GM18511 (cell line): Measurements from ENCODE around the gene MACROH2A1.

Experiments used
- ATAC-seq: cut with Tn5 transposase; IDR thresholded peaks from one replicate; pipeline ENCODE4 v1.9.1; 2021; ENCODE audit warnings: mild to moderate bottlenecking, moderate library complexity; ENCODE audit not compliant: unreplicated experiment

Gene MACROH2A1

GRCh38 chr5:135320718-135321484 lies 78.1 kb downstream of the MACROH2A1 start:
- no peak for ATAC-seq

- ATAC-seq, result no peak
Observed at GRCh38 chr5:135319928-135320606, 79.0 kb downstream of the MACROH2A1 start.

- no peak for ATAC-seq
Observed at GRCh38 chr5:135319458-135319857, 79.6 kb downstream of the MACROH2A1 start.

GRCh38 chr5:135318924-135319323 lies 80.1 kb downstream of the MACROH2A1 start:
- ATAC-seq, result no peak

- ATAC-seq, result no peak
Observed at GRCh38 chr5:135318037-135318436, 81.0 kb downstream of the MACROH2A1 start.

- no peak for ATAC-seq
Observed at GRCh38 chr5:135317286-135317685, 81.7 kb downstream of the MACROH2A1 start.

- ATAC-seq, result no peak
Observed at GRCh38 chr5:135315386-135315785, 83.6 kb downstream of the MACROH2A1 start.

GRCh38 chr5:135313946-135314345 lies 85.1 kb downstream of the MACROH2A1 start:
- no peak for ATAC-seq

GRCh38 chr5:135313405-135313804 lies 85.6 kb downstream of the MACROH2A1 start:
- ATAC-seq, result no peak

GRCh38 chr5:135312255-135312935 lies 86.6 kb downstream of the MACROH2A1 start:
- ATAC-seq, result no peak

GRCh38 chr5:135310328-135310989 lies 88.6 kb downstream of the MACROH2A1 start:
- no peak for ATAC-seq

- no peak for ATAC-seq
Observed at GRCh38 chr5:135309391-135310327, 89.4 kb downstream of the MACROH2A1 start.

- no peak for ATAC-seq
Observed at GRCh38 chr5:135308752-135309151, 90.3 kb downstream of the MACROH2A1 start.

- ATAC-seq, result no peak
Observed at GRCh38 chr5:135308245-135308644, 90.8 kb downstream of the MACROH2A1 start.

GRCh38 chr5:135307143-135307903 lies 91.7 kb downstream of the MACROH2A1 start:
- ATAC-seq, result no peak

GRCh38 chr5:135306557-135306956 lies 92.5 kb downstream of the MACROH2A1 start:
- ATAC-seq, result no peak

- no peak for ATAC-seq
Observed at GRCh38 chr5:135304352-135305221, 94.4 kb downstream of the MACROH2A1 start.

GRCh38 chr5:135303582-135304173 lies 95.4 kb downstream of the MACROH2A1 start:
- ATAC-seq, result no peak
